IMR-90 (cell line): ENCODE measurements around the gene ASRGL1. TPM values are rescaled to one million over a fixed set of nuclear protein-coding genes. Genes with fewer than 3 reads are reported as not detected.
"Not testable (repeated sequence)": the region's sequence is repeated elsewhere in the genome, so short reads cannot be mapped to it uniquely, and the experiment has no call there.

Experiments used
- ATAC-seq: fragments of 200-7000 bp; cut with Tn5 transposase; 2 replicates; pipeline ENCODE4 v1.9.1; 2020; ENCODE audit warnings: low read depth, mild to moderate bottlenecking, moderate library complexity
- BruUV-seq: library from RNA; stranded (reverse); fragments of 400-500 nt; replicated peaks from 2 replicates; lab custom pipeline; 2021; lab: Mats Ljungman, UMichigan
- CTCF ChIA-PET: fragments of 300-600 bp; formaldehyde crosslinking; extraction: SDS; loops from one replicate; lab custom pipeline; 2021; ENCODE audit warnings: antibody characterized with exemption; lab: Yijun Ruan, JAX
- POLR2A ChIA-PET: fragments of 300-600 bp; sonication (Branson Sonifier 250); formaldehyde crosslinking; loops from one replicate; lab custom pipeline; 2022; ENCODE audit warnings: antibody characterized with exemption; ENCODE audit not compliant: unreplicated experiment; lab: Charles Lee
- DNase-seq: peaks from one replicate; pipeline ENCODE4 v3.0.0; 2013
- H2AFZ ChIP-seq: replicated peaks from 2 replicates; pipeline ENCODE3; 2013; ENCODE audit warnings: low read length, mild to moderate bottlenecking; ENCODE audit not compliant: poor library complexity
- H2AK5ac ChIP-seq: 2 replicates; pipeline ENCODE4 v1.6.1; 2013; ENCODE audit warnings: low read depth, low read length, inconsistent platforms
- H2AK9ac ChIP-seq: replicated peaks from 2 replicates; pipeline ENCODE3; 2013; ENCODE audit warnings: mild to moderate bottlenecking, low read depth, low read length, moderate library complexity; ENCODE audit not compliant: poor library complexity
- H2BK120ac ChIP-seq: 2 replicates; pipeline ENCODE4 v1.6.1; 2013; ENCODE audit warnings: low read depth, low read length, inconsistent platforms
- H2BK15ac ChIP-seq: 3 replicates; pipeline ENCODE4 v1.6.1; 2013; ENCODE audit warnings: low read depth, low read length, inconsistent platforms
- H2BK20ac ChIP-seq: 2 replicates; pipeline ENCODE4 v1.6.1; 2013; ENCODE audit warnings: low read depth, mild to moderate bottlenecking, inconsistent platforms, low read length, moderate library complexity
- H2BK5ac ChIP-seq: 2 replicates; pipeline ENCODE4 v1.6.1; 2013; ENCODE audit warnings: mild to moderate bottlenecking, low read depth, low read length, inconsistent platforms; ENCODE audit not compliant: poor library complexity, severe bottlenecking
- H3K14ac ChIP-seq: replicated peaks from 2 replicates; pipeline ENCODE4 v1.6.1; 2013; ENCODE audit warnings: low read depth, low read length, inconsistent platforms
- H3K18ac ChIP-seq: 2 replicates; pipeline ENCODE4 v1.6.1; 2013; ENCODE audit warnings: low read depth, low read length, control low read depth
- H3K23ac ChIP-seq: 2 replicates; pipeline ENCODE4 v1.6.1; 2013; ENCODE audit warnings: low read depth, low read length, inconsistent platforms
- H3K27ac ChIP-seq: 2 replicates; pipeline ENCODE4 v1.5.1; 2013; ENCODE audit warnings: mild to moderate bottlenecking, control low read depth, low read length; ENCODE audit not compliant: insufficient read depth
- H3K27me3 ChIP-seq: 2 replicates; pipeline ENCODE4 v1.6.1; 2013; ENCODE audit warnings: low read length; ENCODE audit not compliant: control insufficient read depth, insufficient read depth
- H3K36me3 ChIP-seq: 2 replicates; pipeline ENCODE4 v1.6.1; 2013; ENCODE audit warnings: low read length, mixed read lengths; ENCODE audit not compliant: control insufficient read depth, insufficient read depth
- H3K4ac ChIP-seq: 2 replicates; pipeline ENCODE4 v1.6.1; 2013; ENCODE audit warnings: low read depth, low read length, inconsistent platforms
- H3K4me1 ChIP-seq: 2 replicates; pipeline ENCODE4 v1.6.1; 2013; ENCODE audit warnings: low read length, mixed read lengths; ENCODE audit not compliant: control insufficient read depth, insufficient read depth
- H3K4me2 ChIP-seq: 2 replicates; pipeline ENCODE4 v1.6.1; 2013; ENCODE audit warnings: low read depth, mild to moderate bottlenecking, control low read depth, low read length, moderate library complexity
- H3K4me3 ChIP-seq: 2 replicates; pipeline ENCODE4 v1.5.1; 2013; ENCODE audit warnings: low read depth, mild to moderate bottlenecking, control low read depth, low read length, moderate library complexity; ENCODE audit not compliant: insufficient read depth
- H3K56ac ChIP-seq: 2 replicates; pipeline ENCODE4 v1.6.1; 2013; ENCODE audit warnings: low read length, inconsistent platforms; ENCODE audit not compliant: insufficient read depth; ENCODE audit errors: extremely low read depth
- H3K79me1 ChIP-seq, 2 experiments: 2 replicates each; pipeline ENCODE4 v1.6.1; 2013; ENCODE audit warnings: low read length in 2 of 2, inconsistent platforms in 1 of 2, low read depth in 1 of 2
- H3K9ac ChIP-seq: 2 replicates; pipeline ENCODE4 v1.6.1; 2013; ENCODE audit warnings: low read depth, low read length, control low read depth
- H3K9me1 ChIP-seq: 2 replicates; pipeline ENCODE4 v1.6.1; 2013; ENCODE audit warnings: low read length, inconsistent platforms; ENCODE audit not compliant: insufficient read depth
- H3K9me3 ChIP-seq: 2 replicates; pipeline ENCODE4 v1.6.1; 2013; ENCODE audit warnings: low read length; ENCODE audit not compliant: control insufficient read depth, insufficient read depth
- H4K20me1 ChIP-seq: 2 replicates; pipeline ENCODE4 v1.6.1; 2013; ENCODE audit warnings: low read length, inconsistent platforms; ENCODE audit not compliant: insufficient read depth
- H4K5ac ChIP-seq: 2 replicates; pipeline ENCODE4 v1.6.1; 2013; ENCODE audit warnings: mild to moderate bottlenecking, low read depth, low read length, control low read depth
- H4K8ac ChIP-seq, 2 experiments: 2 replicates each; pipeline ENCODE4 v1.6.1; 2013; ENCODE audit warnings: low read depth in 2 of 2, low read length in 2 of 2, control low read depth in 1 of 2, inconsistent platforms in 1 of 2
- H4K91ac ChIP-seq: 2 replicates; pipeline ENCODE4 v1.6.1; 2013; ENCODE audit warnings: low read depth, low read length, inconsistent platforms; ENCODE audit not compliant: insufficient read depth
- WGBS, 2 experiments: methylation state at CpG; one replicate each; pipeline versions ENCODE4 v1.1.5 to v1.1.7; 2013; ENCODE audit warnings: missing lambda C conversion rate in 2 of 2; ENCODE audit not compliant: insufficient read length in 1 of 2; ENCODE audit errors: extremely low coverage in 2 of 2; 5-methylcytosine and 5-hydroxymethylcytosine counted together
- dilution Hi-C: fragments of 300-500 bp; cut with HindIII; formaldehyde crosslinking; loops from one replicate; pipeline ENCODE4 v1.14.3; 2018; ENCODE audit warnings: low sequenced_read_pairs; ENCODE audit not compliant: unreplicated experiment
- in situ Hi-C: fragments of 300-500 bp; cut with MboI; formaldehyde crosslinking; loops from 3 replicates; pipeline ENCODE4 v1.14.3; 2019; ENCODE audit warnings: low sequenced_read_pairs, inconsistent platforms, mixed read lengths
- intact Hi-C: fragments of 100-400 bp; cut with micrococcal nuclease; formaldehyde crosslinking; loops from 2 replicates; pipeline ENCODE4 v1.10.0; 2022
- polyA plus RNA-seq, 3 experiments: library from polyadenylated mRNA; depleted of rRNA; stranded (reverse); fragments of >200 nt; gene quantifications; 2 replicates each; pipeline ENCODE4 v1.2.3, GENCODE V29; 2012; ENCODE audit warnings: low replicate concordance in 1 of 3
- total RNA-seq: library from RNA; depleted of rRNA; stranded (reverse); fragments of >200 nt; gene quantifications from 2 replicates; pipeline ENCODE4 v1.2.3, GENCODE V29; 2012

Gene ASRGL1
- total and polyA plus RNA-seq, 2 of the 4 experiments (the other 2 are of a cell fraction), result 0.72 TPM; not detected in 1

DNA sequence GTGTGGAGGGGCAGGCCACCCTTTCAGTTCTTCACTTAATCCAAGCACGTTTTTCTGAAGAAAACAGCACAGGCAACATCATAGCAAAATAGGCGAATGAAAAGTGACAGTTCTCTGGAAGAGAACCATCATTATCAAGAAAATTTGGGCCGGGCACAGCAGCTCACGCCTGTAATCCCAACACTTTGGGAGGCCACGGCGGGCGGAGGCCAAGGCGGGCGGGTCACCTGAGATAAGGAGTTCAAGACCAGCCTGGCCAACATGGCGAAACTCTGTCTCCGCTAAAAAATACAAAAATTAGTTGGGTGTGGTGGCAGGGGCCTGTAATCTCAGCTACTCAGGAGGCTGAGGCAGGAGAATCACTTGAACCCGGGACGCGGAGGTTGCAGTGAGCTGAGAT is 9.7 kb upstream of the ASRGL1 start:
- H2BK120ac ChIP-seq, H2BK15ac ChIP-seq, CTCF ChIA-PET, H3K9me3 ChIP-seq, H3K9ac ChIP-seq, DNase-seq, H2AK9ac ChIP-seq, H3K23ac ChIP-seq, intact Hi-C loops, H3K36me3 ChIP-seq, H3K79me1 ChIP-seq, H3K27ac ChIP-seq, in situ Hi-C loops, POLR2A ChIA-PET, H4K5ac ChIP-seq, H4K8ac ChIP-seq, H3K9me1 ChIP-seq, H2AK5ac ChIP-seq, H3K56ac ChIP-seq, H3K27me3 ChIP-seq, H3K4me1 ChIP-seq, H4K91ac ChIP-seq, H2AFZ ChIP-seq, H2BK20ac ChIP-seq, H3K18ac ChIP-seq, H3K4me2 ChIP-seq, H3K14ac ChIP-seq, BruUV-seq, H2BK5ac ChIP-seq, dilution Hi-C loops, H4K20me1 ChIP-seq, H3K4me3 ChIP-seq, H3K4ac ChIP-seq, ATAC-seq: not testable (repeated sequence)
- 85% methylated on average over 2 of the region's 14 CpGs; no CpG with 5 or more reads in 1 of the 2 experiments for WGBS, 2 experiments

DNA sequence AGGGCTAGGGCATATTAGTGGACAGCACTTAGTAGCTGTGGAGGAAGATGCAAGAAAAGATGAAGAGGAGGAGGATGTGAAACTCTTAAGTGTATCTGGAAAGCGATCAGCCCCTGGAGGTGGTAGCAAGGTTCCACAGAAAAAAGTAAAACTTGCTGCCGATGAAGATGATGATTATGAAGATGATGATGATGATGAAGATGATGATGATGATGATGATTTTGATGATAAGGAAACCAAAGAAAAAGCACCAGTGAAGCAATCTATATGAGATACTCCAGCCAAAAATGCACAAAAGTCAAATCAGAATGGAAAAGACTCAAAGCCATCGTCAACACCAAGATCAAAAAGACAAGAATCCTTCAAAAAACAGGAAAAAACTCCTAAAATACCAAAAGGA is 6.0 kb upstream of the ASRGL1 start:
- H4K20me1 ChIP-seq, H2BK120ac ChIP-seq, H3K9me1 ChIP-seq, POLR2A ChIA-PET, H2AK5ac ChIP-seq, BruUV-seq, H3K4ac ChIP-seq, H3K9ac ChIP-seq, H3K4me3 ChIP-seq, H2AFZ ChIP-seq, H2BK15ac ChIP-seq, H3K4me2 ChIP-seq, in situ Hi-C loops, DNase-seq, H3K9me3 ChIP-seq, H2BK5ac ChIP-seq, dilution Hi-C loops, intact Hi-C loops, H3K4me1 ChIP-seq, H4K5ac ChIP-seq, H3K27ac ChIP-seq, H4K8ac ChIP-seq, H3K18ac ChIP-seq, H3K79me1 ChIP-seq, H2BK20ac ChIP-seq, H3K36me3 ChIP-seq, H3K14ac ChIP-seq, CTCF ChIA-PET, ATAC-seq, H2AK9ac ChIP-seq, H4K91ac ChIP-seq, H3K56ac ChIP-seq, H3K23ac ChIP-seq: not testable (repeated sequence)
- peaks cover 37% of the 10 kb centered on the region for H3K27me3 ChIP-seq
- 100% methylated on average over 1 of the region's 3 CpGs; no CpG with 5 or more reads in 1 of the 2 experiments for WGBS, 2 experiments
